Skeletal muscle tissue (tissue), 4 donors: Measurements from ENCODE around the gene RPL19. TPM values are rescaled to one million over a fixed set of nuclear protein-coding genes. Genes with fewer than 3 reads are reported as not detected.

Source experiments
- H3K27ac ChIP-seq: one replicate; pipeline ENCODE4 v1.7.0; 2013; ENCODE audit warnings: mild to moderate bottlenecking, low read depth, low read length, inconsistent platforms
- H3K27me3 ChIP-seq, 3 donors: one replicate each; pipeline ENCODE4 v1.7.0; 2013; ENCODE audit warnings: low read length in 3 of 3; ENCODE audit not compliant: control insufficient read depth in 3 of 3, insufficient read depth in 3 of 3
- H3K36me3 ChIP-seq, 3 donors: one replicate each; pipeline ENCODE4 v1.7.0; 2013; ENCODE audit warnings: low read length in 3 of 3; ENCODE audit not compliant: control insufficient read depth in 3 of 3, insufficient read depth in 3 of 3
- H3K4me1 ChIP-seq, 3 donors: one replicate each; pipeline ENCODE4 v1.7.0; 2013; ENCODE audit warnings: low read length in 3 of 3, mild to moderate bottlenecking in 3 of 3; ENCODE audit not compliant: control insufficient read depth in 3 of 3, insufficient read depth in 3 of 3
- H3K4me3 ChIP-seq, 3 donors: one replicate each; pipeline ENCODE4 v1.7.0; 2013; ENCODE audit warnings: low read length in 3 of 3
- H3K9ac ChIP-seq, 3 donors: one replicate each; pipeline ENCODE4 v1.7.0; 2013; ENCODE audit warnings: low read length in 3 of 3, mild to moderate bottlenecking in 3 of 3, moderate library complexity in 2 of 3, low read depth in 1 of 3
- H3K9me3 ChIP-seq, 3 donors: one replicate each; pipeline ENCODE4 v1.7.0; 2013; ENCODE audit warnings: low read length in 3 of 3; ENCODE audit not compliant: control insufficient read depth in 3 of 3
- total RNA-seq: library from RNA; depleted of rRNA; stranded (reverse); fragments of >200 nt; gene quantifications from one replicate; pipeline ENCODE4 v1.2.3, GENCODE V29; 2014
- donor health status: Osteomylitis.

The RPL19 gene
- total RNA-seq, 1 donor from 2014 or later: 1,766 TPM

DNA sequence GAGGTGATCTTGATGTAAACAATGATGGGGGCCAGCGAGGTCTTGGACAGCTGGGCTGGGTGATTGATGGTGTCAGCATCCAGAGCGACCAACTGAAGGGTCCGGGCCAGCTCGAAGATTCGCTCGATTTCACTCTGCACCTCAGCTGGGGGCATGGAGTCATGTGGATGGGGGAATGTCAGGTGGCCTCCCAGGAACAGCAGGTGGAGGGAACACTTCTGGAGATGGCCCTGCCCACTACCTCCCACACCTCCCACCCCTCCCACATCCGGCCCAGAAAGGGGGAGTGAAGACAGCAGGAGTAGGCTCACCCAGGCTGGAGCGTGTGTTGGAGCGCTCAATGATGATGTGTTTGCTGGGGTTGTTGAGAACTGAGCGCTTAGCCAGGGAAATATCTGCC, 16.4 kb upstream of the RPL19 start:
- no peaks in the 10 kb centered on the region for H3K27me3 ChIP-seq
- H3K4me1 ChIP-seq: peaks cover 6 to 23% (median 6%) of the 10 kb centered on the region in 3 donors
- H3K9ac ChIP-seq: no peak overlapping the region
- no peak overlapping the region for H3K4me3 ChIP-seq
- no peak overlapping the region for H3K27ac ChIP-seq
- no peaks in the 10 kb centered on the region for H3K9me3 ChIP-seq
- peaks cover 55 to 61% (median 58%) of the 10 kb centered on the region in 3 donors for H3K36me3 ChIP-seq

DNA sequence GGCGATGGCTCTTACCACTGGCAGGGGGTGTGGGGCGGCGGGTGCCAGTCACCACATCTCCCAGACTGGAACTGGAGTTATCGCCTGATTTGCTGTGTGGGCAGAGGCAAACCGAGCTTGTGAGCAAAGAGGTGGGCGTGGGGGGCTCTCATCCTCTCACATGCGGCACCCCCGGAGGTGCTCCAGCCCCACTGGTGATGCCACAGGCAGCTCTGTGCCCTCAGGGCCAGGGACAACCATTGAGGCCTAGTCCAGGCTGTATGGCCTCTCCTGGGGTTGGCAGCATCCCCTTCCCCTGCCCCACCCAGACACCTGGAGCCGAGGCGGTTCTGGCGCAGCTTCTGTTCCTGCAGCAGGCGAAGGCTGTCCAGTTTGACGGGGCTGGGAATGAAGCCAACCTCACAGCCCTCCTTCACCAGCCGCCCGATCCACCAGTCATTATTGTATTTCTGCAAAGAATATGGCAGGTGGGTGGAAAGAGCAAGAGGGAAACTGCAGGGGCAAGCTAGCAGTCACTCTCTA, 13.5 kb upstream of the RPL19 start:
- Histone ChIP-seq H3K27me3 (no peaks in the 10 kb centered on the region), H3K36me3 (peaks cover 45 to 54% (median 49%) of the 10 kb centered on the region in 3 donors), H3K4me1 (peaks cover 13 to 35% (median 15%) of the 10 kb centered on the region in 3 donors), H3K27ac (no peak overlapping the region), H3K4me3 (no peak overlapping the region), H3K9ac (no peak overlapping the region), H3K9me3 (no peaks in the 10 kb centered on the region)

DNA sequence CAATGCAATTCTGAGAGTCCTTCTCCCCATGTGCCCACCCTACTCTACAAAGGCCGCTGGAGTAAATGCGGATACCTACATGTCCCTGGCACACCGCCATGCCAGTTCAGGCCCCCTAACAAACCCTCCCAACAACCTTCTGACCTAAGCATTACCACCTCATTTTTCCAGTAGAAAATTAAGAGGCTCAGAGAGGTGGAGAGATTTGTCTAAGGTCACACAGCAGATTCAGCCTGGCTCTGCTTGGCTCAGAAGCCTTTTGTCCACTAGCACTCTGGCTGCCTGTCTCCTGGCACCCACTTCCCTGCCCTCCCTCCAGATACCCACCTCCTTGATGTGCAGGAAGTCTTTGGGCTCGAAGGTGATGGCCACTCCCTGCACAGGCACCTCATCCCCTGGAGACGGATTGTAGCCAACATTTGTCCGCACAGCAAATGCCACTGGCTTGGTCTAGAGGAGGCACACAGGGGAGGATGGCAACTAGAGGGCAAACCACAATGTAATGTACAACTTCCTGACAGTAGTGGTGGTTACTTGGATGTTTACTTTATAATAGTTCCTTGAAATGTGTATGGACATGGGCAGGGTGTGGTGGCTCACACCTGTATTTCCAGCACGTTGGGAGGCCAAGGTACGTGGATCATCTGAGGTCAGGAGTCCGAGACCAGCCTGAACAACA, 12.8 kb upstream of the RPL19 start:
- Histone ChIP-seq H3K36me3 (peaks cover 47 to 56% (median 48%) of the 10 kb centered on the region in 3 donors), H3K27ac (no peak overlapping the region), H3K9ac (peak overlapping the region in 2 of 3 donors; percentile 8 to 45), H3K9me3 (no peaks in the 10 kb centered on the region), H3K27me3 (no peaks in the 10 kb centered on the region), H3K4me3 (no peak overlapping the region), H3K4me1 (peaks cover 21 to 42% (median 21%) of the 10 kb centered on the region in 3 donors)

DNA sequence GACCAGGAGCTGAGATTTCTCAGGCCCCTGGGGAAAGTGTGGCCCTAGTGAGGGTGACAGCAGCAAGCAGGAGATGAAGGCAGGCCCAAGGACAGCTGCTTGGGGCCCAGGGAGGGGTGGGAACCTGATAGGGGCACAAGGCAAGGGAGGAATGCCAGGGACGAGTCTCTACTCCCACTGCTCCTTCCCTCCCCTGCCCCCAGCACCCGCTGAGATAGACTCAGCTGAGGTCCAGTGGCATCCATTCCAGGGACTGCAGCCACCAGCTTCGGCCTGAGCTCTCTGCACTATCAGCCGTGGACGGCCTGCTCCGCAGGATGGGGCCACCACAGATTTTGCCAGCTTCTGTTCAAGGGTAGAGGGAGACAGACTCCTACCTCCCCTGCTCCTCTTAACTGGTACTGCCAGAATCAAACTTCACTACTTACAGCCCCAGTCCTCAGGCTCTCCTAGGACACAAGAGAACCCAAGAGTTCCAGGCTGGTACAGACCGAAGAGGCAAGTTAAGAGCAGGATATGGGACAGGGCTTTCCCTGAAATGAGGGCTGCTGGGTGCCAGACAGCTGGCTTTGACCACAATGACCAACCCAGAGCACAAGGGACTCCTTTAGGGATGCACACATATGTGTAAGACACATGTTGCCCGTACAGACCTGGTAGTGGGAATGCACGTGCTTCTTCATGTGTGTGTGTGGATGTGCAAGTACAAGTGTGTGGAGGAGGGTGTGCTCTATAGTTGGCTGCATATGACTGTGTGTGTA, 8.2 kb upstream of the RPL19 start:
- peaks cover 53 to 69% (median 58%) of the 10 kb centered on the region in 3 donors for H3K4me1 ChIP-seq
- H3K36me3 ChIP-seq: peaks cover 9 to 25% (median 21%) of the 10 kb centered on the region in 3 donors
- peak overlapping the region; percentile 99 for H3K27ac ChIP-seq
- H3K4me3 ChIP-seq: peak overlapping the region; percentile 75 to 99 (median 94)
- no peaks in the 10 kb centered on the region for H3K27me3 ChIP-seq
- H3K9ac ChIP-seq: peak overlapping the region; percentile 86 to 98 (median 89)
- H3K9me3 ChIP-seq: no peaks in the 10 kb centered on the region

- Histone ChIP-seq H3K27me3 (no peaks in the 10 kb centered on the region), H3K36me3 (peaks cover 2 to 19% (median 13%) of the 10 kb centered on the region in 3 donors), H3K4me3 (peak overlapping the region; percentile 75 to 99 (median 94)), H3K9ac (peak overlapping the region; percentile 50 to 98 (median 73)), H3K27ac (peak overlapping the region; percentile 99), H3K9me3 (no peaks in the 10 kb centered on the region), H3K4me1 (peaks cover 48 to 60% (median 53%) of the 10 kb centered on the region in 3 donors)
These were observed 7.2 kb upstream of the RPL19 start for GRCh38 chr17:39192901-39193300.

DNA sequence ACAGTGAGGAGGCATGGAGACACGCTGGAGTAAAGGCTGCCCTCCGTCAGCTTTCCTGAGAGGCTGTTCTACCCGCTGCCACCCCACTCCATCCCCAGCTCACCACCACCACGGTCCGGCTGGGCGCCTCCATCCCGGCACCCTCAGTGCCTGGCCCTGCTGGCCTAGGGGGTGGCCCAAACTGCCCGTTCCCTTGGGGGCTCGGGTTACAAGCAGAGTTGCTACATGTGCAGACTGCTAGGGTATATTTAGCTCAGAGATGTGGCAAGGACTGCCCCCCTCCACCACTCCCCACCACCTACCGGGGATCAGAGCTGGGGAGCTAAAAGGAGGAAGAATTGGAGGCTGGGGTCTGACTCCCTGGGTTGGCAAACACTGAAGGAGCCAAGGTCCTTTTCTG, 6.7 kb upstream of the RPL19 start:
- Histone ChIP-seq H3K27ac (peak overlapping the region; percentile 99), H3K27me3 (no peaks in the 10 kb centered on the region), H3K4me1 (peaks cover 53 to 65% (median 57%) of the 10 kb centered on the region in 3 donors), H3K9me3 (no peaks in the 10 kb centered on the region), H3K9ac (peak overlapping the region; percentile 65 to 98 (median 73)), H3K36me3 (peaks cover 2 to 19% (median 10%) of the 10 kb centered on the region in 3 donors), H3K4me3 (peak overlapping the region; percentile 75 to 99 (median 94))

- Histone ChIP-seq H3K36me3 (peaks cover 2 to 15% (median 10%) of the 10 kb centered on the region in 3 donors), H3K4me3 (peak overlapping the region; percentile 23 to 99 (median 94)), H3K27me3 (no peaks in the 10 kb centered on the region), H3K4me1 (peaks cover 61 to 69% (median 65%) of the 10 kb centered on the region in 3 donors), H3K9me3 (no peaks in the 10 kb centered on the region), H3K9ac (peak overlapping the region; percentile 73 to 98 (median 89)), H3K27ac (peak overlapping the region; percentile 99)
These were observed 5.7 kb upstream of the RPL19 start for GRCh38 chr17:39194089-39194984.

DNA sequence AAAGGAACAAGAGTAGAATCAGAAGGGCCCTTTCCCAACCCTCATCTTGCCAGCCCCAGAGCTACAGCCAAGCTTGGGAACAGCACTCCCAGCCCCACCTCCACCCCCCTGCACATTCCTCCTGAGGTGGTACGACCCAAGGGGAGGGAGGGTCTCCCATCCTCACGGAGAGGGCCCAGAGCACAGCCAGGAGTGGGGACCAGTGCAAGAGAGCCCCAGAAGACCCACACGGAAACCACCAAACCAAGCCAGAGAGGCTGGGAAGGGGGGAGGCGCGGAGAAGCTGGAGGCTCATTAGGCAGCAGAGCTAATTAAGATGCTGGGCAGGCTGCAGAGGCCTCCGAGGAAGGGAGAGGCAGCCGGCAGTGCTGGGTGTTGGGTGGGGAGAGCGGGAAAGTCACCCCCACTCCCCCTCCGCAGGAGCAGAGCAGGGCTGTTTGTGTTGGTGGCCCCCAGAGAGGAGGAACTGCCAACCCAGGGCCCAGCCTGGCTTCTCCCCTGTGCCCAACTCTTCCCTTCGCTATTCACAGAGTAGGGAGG, 5.0 kb upstream of the RPL19 start:
- H3K4me1 ChIP-seq: peaks cover 65 to 69% (median 65%) of the 10 kb centered on the region in 3 donors
- peak overlapping the region; percentile 30 to 77 (median 72) for H3K4me3 ChIP-seq
- H3K27me3 ChIP-seq: no peaks in the 10 kb centered on the region
- no peaks in the 10 kb centered on the region for H3K9me3 ChIP-seq
- H3K36me3 ChIP-seq: peaks cover 2 to 15% (median 10%) of the 10 kb centered on the region in 3 donors
- peak overlapping the region; percentile 99 for H3K27ac ChIP-seq
- H3K9ac ChIP-seq: peak overlapping the region; percentile 63 to 89 (median 88)

DNA sequence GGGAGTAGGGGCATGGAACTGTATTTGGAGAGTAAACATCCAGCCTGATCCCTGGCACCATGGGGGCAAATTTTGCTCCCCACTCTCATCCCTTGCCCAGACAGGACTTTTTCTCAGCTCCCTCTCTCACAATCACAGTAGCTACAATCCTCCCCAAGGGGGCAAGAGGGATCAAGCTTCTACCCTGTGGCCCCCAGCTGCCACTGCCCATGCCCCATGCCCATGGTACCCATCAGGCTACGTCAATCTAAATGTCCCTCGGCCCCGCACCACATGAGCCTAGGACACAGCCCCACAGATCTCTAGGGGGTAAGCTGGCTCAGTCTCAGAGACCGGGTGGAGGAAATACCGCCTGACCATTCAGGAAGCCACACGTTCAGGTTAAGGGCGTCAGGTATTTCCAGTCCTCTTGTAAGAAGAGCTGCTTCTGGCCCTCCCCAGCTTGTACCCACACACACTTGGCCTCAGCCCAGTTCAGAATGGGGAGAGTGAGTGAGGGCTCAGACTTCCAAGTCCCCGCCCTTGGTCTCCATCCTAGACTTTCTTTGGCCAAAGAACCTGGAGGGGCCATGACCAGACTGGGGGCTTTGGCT, 4.4 kb upstream of the RPL19 start:
- no peaks in the 10 kb centered on the region for H3K27me3 ChIP-seq
- peaks cover 2 to 15% (median 10%) of the 10 kb centered on the region in 3 donors for H3K36me3 ChIP-seq
- peaks cover 66 to 69% (median 66%) of the 10 kb centered on the region in 3 donors for H3K4me1 ChIP-seq
- peak overlapping the region; percentile 63 to 89 (median 88) for H3K9ac ChIP-seq
- peak overlapping the region; percentile 48 to 77 (median 72) for H3K4me3 ChIP-seq
- peak overlapping the region; percentile 99 for H3K27ac ChIP-seq
- H3K9me3 ChIP-seq: no peaks in the 10 kb centered on the region
